Activated CD4-positive, alpha-beta T cell treated with anti-CD3 and anti-CD28 coated beads for 48 hours (primary cell): Measurements from ENCODE around the gene TCERG1L.
"Not testable (repeated sequence)": the region's sequence is repeated elsewhere in the genome, so short reads cannot be mapped to it uniquely, and the experiment has no call there.

Experiments
- DNase-seq: peaks from one replicate; pipeline ENCODE4 v3.0.0-alpha.2; 2020

Gene TCERG1L

DNA sequence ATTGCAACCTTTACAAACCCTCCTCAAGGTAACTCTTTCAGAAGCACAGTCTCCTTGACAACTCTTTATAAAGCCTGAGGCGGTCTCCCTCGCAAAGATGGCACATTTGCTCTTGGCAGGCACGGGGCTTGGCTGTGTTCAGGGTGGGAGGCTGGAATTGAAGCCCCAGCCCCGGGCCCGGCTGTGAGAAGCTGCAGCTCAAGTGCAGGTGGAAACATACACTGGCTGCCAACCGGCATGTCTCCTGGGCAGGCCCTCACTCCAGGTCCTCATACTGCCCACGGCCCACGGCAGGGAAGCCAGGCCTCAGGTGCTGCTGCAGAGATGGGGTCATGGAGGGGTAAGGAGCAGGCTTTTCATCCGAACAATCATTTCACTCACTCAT, 194.5 kb downstream of the TCERG1L start:
- no peak for DNase-seq

DNA sequence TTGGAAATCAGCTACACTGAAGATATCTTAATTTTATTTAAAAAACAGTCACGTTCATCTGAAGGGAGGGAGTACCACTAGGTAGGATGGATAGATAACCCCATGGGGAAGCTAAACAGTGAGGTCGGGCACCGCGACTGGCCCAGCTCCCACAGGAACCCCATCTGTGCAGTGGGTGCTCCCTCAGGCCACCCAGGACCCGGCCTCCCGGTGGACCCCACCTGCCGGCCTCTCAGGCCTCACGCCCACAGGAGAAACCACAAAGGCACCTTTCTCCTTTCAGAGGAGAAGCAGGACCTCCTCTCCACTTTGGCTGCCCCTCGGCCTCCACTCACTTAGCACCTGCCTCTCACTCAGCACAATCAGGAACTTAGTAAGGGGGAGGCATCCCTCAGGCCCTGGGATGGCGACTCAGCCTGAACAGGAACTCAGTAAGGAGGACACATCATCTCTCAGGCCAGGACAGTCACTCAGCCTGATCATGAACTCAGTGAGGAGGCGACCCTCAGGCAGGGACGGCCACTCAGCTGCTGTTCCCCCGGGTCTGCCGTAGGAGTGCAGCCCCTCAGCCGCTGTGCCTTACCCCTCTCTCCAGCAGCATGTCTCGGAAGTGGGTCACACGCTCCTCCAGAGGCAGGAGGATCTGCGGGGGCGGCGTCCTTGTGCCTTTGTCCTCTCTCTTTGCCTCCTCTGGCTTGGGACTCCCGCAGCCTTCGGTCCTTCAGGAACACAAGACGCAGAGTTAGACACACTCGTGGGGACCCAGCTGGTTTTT, 195.1 kb downstream of the TCERG1L start:
- no peak for DNase-seq

DNA sequence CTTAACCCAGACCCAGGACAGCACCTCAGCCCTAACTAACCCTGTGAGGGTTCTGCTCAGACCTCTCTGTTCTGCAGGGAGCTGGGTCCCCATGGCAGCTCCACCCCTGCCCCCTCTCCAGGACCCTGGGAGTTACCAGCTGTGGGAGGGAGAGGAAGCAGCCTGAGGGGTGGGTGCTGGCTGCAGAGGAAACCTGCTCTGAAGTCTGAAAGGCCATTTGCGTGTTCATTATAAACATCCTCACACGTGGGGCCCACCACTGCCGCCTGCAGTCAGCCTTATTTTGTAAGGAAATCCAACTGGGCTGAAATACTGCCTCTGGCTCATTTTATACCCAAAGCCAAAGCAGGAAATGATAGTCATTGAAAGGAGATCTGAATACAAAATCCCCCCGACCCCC, 195.7 kb downstream of the TCERG1L start:
- DNase-seq = no peak

DNA sequence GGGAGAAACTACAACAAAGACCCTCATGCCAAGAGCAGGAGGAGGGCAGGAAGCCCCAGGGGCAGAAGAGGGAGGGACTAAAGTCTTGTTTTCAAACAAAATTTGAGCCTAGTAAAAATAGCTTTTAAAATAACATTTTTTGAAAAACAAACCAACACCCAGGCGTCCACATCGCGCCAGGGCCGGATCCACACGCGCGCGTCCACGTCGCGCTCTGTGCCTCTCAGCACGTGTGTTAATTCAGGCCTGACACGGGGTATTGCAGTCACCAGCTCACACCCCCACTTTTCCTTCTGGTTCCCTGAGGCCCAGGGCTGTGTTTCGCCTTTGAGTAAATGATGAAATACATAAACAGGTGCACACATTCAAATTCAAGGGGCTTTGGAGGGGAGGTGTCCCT, 196.2 kb downstream of the TCERG1L start:
- DNase-seq = no peak

DNA sequence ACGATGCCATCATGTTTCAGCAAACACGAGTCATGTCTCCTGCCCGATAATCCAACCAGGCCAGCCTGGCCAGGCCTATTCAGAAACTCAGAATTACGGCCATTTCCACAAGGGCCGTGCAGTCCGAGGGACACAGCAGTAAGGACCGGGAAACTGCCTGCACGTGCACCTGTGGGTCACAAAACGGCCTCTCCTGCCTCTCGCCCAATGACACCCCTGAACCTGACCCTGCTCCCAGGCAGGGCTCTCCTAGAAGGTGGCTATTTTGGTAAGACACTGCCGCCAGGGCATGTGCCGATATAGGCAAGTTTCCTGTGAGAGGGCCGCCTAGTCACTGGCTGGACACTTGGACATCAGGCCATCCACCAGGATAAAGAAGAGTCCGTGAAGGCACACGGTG, 196.7 kb downstream of the TCERG1L start:
- DNase-seq = no peak

DNA sequence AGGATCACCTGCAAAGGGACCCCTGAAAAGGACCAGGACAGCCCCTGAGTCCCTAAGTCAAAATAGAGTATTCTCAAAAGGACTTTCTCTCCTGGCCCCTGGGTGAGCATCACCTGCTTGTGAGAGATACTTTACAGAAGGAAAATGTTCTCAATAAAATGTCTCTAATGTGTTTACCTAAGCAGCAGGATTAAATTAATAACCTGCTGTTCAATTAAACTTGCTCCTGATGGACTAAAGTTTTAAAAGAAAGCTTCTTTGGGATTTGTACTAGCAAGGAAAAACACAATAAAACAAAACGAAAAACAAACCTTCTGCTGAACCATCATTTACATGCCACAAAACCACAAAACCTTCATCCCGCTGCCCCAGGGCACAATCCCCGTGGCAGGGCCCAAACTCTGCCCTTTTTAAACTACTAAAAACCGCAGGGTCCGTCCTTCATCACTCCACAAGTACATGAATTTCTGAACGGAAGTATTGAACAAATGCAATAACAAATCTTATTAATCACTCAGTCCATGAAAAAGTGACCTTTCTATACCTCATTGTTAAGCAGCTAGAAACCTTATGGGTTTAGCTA, 197.7 kb downstream of the TCERG1L start:
- no peak for DNase-seq

DNA sequence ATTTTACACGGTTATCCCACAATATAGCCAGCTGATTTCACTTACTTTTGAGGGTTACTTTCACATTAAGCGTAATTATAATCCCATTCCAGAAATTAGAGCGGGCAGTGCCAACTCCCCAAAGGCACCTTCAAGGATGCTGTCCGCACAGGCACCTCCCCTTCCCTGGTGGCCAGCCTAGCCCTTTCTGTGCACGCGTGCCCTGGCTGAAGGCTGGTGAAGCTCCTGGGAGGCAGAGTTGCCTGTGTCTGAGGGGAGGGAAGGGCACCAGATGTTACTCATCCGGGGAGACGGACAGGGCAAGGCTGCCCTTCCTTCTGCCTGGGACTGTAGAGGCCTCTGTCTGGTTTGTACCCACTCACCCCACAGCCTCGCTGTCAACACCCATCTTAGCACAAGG, 198.4 kb downstream of the TCERG1L start:
- DNase-seq = no peak

DNA sequence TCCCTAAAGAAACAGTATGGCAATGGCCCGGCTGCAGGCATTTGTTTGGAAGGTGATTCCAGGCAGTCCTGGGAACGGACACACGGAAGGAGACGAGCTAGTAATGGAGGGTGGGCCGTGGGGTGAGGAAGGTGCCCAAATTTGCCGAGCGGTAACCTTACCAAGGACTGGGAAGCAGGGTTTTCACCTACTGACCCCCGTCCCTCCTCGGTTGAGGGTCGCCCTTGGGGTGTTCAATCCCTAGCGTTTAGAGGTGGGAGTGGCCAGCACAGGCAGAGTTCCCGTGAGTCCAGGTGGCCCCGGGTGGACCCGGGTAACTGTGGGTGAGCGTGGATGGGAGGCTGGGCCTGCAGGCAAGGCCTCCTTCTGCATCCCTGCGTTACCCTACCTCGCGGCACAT, 198.8 kb downstream of the TCERG1L start:
- no peak for DNase-seq

DNA sequence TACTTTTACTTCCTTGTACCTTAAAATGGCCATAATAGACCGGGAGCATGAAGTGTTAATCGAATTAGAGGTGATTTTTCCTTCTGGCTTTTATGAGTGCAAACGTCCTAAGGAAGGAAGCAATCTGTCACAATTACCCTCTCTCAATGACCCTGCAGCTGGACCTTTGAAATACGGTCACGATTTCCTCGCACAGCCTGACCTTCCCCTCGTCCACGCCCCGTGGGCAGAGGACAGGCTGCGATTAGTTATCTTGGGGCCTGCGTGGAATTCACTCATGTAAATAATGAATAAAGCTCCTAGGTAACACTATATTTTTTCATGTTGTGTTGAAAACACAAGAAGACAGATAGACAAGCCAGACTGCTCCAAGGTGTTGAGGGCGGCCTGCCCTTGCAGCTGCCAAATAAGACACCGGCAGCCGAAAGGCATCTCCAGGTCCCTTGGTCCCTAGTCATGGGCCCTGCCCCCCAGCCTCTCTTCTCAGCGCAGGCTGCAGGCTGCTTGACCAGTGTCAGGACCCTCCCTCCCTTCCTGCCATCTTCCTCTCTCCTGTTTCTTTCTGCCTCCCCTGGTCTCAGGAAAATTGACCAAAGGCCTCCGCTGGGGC, 199.9 kb downstream of the TCERG1L start:
- no peak for DNase-seq

DNA sequence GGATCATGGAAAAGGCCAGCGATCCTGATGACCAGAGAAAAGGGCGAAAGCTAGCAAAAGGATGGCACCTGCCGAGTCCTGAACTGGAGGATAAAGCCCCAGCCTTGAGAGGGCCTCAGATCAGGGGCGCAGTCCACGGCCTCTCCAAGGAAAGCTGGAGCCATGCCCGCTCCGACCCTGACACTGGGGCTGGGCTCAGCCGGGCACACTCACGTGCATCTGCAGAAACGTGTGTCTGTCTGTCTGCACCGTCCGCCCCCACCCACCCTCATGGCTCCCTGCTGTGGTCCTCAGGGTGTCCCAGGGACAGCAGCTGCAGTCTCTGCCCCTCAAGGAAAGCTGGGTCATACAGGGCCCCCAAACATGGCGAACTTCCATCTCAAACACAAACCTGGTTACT, 200.5 kb downstream of the TCERG1L start:
- DNase-seq = no peak

DNA sequence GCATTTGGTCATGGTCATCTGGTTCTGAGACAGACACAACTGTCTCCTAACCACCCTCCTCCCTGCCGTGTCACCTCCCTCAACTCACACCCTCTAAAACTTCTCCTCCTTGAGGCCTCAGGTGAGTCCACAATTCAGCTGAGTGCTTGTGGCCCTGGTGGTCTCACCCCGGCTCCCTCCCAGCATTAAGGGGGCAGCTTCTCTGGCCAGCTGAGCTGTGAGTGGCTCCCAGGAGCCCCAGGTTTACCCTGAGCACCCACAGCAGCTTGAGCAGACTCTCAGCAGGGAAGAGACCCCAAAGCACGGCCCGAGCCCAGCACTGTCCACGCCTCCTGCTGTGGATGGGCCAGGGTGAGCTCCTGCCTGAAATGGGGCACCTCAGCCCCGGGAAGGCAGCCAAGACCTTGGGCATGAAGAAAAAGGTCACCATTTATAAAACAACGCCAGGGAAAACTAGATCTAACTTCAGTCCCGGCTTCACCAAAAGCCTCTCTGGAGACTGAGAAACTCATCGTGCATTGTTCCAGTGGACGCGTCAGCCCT, 201.2 kb downstream of the TCERG1L start:
- DNase-seq = no peak

DNA sequence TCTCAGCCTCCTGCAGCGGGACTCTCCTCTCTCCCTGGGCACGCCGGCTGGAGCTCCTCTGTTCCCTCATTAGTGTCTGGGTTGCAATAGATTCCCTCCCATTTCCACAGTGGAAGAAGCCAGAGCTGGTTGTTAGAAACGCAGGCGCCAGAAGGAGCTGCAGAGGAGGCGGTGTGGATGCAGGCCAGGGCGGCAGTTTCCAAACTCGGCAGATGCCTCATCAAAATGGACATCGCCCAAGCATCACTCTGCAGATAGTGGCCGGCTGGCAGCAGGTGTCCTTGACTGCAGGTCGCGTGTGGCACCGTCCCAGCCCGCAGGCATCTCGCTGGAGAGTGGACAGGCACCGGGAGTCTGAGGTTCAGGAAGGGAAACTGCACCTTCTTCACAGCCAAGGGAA, 201.8 kb downstream of the TCERG1L start:
- DNase-seq = no peak

DNA sequence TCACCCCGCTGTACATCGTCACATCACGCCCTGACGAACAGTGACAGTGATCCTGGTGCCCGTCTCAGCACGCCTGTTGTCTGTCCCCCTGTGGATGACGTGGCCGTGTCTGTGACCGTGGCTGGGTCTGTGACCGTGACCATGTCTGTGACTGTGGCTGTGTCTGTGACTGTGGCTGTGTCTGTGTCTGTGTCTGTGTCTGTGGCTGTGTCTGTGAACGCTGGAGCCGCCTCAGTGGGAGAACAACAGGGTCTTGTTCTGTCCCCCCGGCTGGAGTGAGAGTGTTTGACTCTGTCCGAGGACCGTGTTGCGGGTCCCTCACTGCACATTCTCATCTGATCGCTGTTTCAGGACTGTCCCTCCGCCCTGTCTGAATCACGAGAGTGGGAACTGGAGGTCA, 202.2 kb downstream of the TCERG1L start:
- DNase-seq = no peak

DNA sequence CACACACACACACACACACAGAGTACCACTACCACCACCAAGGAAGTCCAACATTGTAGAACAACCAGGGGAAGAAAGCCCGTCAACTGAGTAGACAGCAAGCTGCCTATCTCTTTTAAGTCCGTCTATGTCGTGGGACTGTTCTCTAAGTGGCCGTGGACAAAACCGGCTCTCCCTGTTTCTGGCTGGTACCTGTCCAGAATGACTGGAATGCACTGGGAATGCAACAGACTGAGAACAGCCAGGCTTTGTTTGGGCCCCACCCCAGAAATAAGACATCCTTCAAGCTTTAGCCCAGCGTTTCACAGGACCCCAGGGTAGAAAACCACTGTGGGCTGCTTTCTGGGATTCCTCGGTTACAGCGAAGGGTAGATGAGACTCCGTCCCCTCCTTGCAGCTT, 203.6 kb downstream of the TCERG1L start:
- no peak for DNase-seq

DNA sequence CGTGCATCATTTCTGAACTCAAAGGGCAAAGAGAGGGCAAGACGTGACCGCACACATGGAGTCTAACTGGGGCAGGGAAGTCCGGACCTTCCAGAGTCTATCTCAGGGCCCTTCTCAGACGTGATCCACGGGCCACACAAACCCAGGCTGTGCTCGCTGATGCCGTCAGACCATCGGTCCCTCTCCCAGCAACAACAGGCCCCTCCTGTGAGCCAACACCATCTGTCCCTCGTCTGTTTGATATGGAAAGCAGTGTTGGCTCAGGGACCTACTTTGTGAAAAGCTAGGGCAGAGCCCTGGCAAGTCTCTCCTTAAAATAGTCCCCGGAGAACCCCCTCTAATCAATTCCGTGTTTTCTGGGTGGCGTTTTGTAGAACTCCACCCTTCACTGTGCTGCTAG, 208.8 kb downstream of the TCERG1L start:
- no peak for DNase-seq

DNA sequence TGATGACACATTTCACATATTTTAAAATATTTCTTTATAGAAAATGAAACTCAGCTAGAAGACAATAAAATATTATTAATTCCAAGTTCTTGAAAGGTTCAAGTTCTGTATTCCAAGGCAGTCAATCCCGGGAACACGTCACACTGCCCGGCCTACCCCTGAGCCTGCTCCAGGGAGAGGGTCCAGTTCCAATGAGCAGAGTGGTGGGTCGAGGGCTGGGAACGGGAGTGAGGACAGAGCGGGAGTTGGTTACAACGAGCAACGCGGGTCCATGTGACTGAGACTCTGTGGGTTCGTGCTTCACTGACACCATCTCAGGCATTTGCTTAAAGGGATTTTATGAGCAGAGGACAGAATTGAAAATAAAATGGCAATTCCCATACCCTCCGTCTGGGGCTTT, 209.4 kb downstream of the TCERG1L start:
- no peak for DNase-seq

DNA sequence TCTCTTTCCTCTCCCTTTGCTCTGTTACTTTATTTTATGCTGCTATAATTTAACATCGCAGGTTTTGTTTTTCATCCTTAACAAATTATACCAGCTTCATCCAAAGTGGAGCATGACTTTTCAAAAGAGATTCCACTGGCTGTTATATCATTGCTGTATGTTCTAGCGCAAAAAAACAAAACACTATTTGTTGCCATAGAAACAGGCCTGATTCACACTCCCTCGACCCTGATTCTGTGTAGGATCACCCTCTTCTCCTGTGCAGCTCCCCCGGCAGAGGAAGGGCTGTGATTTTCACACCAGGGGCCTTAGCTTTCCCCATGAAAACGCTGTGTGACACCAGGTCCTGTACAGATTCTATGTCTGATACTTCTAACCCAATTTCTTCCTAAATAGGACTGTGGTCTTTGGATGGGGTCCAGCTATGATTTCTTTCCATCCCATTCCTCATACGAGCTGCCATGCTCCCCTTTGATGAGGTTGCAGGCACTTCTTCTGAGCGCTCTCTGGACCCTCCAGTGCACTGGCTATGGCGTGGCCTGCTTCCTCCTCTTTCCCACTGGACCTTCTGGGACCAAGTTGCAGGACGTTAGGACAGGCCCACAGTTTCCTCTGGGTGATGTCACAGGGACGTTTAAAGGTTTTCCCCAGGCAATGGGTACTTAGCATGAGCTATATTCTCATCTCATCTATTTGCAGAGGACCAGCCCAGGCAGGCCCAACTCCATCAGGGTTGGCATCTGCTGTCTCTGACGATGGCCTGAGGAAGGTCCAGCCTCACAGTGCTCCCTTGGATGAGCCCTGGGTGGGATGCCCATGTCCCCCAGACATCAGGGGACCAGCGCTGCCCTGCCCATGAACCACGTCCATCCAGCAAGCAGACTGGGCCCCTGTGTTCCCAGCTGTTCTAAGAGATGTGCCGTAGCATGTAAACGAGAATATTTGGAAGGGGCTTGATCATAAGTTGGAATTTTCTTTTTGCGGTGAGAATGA, 210.8 kb downstream of the TCERG1L start:
- DNase-seq = not testable (repeated sequence)

DNA sequence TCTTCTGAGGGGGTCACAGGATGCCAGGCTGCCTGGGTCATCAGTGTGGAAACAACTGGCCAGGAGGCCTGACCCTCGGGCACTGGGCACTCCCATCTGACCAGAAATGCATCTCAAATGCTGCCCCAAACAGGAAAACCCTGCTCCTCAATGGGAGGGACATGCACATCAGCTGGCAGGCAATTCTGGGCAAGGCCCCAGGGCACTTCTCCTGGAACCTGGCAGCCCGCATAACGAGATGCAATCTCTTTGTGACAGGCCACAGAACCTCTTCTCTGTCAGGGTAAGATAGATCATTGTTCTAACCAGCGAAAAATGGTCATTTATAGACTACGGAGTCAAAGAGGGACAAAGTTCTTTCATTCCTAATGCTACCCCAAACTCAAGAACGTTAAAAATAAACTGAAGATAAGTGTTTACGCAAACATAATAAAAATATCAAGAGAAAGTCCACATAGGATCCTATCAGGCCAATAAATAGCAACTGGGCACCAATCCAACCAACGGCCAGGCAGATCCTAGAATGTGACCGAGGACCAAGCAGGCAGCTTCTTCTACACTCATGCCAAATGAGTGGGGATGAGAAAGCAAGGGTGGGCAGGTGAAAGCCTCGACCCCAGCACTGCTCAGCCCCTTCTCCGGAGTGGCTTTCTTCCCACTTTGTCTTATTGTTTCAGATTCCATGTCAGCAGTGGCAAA, 212.3 kb downstream of the TCERG1L start:
- DNase-seq = no peak

DNA sequence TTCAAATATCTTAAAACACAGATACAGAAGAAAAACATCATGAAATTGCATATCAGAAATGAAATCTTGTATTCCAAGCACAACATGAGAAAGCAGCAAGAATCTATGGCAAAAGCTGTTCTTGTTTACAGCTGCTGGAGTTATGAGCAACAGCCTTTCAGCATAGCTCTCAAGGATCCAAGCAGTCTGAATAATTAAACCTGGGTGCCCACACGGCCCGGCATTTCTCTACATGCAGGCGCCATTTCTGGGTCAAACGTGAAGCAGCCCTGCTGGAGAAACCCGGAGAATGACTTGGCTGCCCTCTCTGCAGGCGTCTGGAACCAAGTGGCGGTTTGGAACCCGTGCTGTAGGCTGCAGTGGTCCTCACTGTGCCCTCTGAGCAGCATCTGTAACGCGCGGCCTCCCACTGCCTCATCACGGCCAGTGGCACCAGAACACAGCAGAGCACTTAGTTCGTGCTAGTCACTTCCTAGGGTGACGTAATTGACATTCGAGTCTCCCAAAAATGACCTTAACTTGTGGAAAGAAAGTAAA, 213.0 kb downstream of the TCERG1L start:
- no peak for DNase-seq

DNA sequence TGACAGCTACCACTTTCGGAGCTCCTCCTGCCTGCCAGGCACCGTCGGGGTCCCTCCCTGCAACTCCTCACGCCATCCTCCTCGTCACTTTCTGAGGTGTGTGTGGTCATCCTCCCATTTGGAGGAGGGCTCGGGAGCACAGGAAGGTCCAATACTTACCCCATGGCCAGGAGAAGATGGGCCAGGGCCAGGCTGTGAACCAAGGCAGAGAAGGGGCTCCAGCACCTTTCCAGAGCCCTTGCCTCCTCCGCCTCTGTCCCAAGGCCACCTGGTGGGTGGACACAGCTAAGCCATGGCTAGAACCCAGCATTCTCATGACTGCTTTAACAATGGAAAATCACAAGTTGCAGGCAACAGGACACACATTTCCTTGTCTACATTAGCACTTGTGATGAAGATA, 215.5 kb downstream of the TCERG1L start:
- DNase-seq = no peak

DNA sequence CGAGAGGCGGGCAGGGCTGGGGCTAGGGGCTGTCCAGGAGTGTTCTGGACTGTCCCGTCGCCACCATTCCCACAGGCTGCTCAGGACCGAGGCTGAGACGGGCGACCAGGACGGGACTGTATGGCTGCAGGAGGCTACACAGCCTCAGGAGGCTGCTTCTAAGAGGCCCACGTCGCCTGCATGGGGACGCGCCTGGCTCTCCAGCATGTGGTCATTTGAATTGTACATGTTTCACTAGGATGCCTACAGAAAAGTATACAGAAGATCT, 216.3 kb downstream of the TCERG1L start:
- no peak for DNase-seq

DNA sequence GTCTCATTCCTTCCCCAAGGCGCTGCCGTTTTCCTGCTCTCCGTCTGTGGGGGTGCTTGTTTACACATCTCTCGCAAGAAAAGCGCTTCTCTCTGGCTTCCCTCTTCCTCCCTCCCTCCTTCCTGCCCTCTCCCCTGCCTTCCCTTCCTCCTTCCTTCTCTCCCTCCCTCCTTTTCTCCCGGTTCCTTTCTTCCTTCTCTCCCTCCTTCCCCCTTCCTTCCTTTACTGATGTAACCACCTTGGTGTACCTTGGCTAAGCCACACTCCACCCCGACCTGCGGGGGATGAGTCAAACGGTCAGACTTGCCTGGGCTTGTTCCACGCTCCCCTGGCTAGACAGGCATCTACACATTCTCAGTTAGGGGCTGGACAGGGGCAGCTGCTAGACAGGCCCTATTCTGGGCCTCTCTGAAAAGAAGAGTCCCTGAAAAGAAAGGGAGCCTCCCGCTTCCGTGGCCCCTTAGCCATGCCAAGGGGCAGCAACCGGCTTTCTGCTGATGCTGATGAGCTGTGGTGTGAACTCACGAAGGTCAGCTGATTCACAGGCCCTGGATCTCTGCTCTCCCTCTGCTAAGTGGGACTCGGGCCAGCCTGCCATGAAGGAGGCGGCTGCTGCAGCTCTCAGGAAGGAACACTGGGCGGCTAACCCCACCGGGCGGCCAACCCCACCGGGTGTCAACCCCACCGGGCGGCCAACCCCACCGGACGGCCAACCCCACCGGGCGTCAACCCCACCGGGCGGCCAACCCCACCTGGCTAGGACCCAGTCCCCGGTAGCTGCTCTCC, 216.8 kb downstream of the TCERG1L start:
- DNase-seq = no peak
